ENCODE measurements around the gene ACBD3. TPM values are rescaled to one million over a fixed set of nuclear protein-coding genes. Genes with fewer than 3 reads are reported as not detected.

The ACBD3 gene
- total RNA-seq, 1 donor from 2014 or later: 31.5 TPM

DNA sequence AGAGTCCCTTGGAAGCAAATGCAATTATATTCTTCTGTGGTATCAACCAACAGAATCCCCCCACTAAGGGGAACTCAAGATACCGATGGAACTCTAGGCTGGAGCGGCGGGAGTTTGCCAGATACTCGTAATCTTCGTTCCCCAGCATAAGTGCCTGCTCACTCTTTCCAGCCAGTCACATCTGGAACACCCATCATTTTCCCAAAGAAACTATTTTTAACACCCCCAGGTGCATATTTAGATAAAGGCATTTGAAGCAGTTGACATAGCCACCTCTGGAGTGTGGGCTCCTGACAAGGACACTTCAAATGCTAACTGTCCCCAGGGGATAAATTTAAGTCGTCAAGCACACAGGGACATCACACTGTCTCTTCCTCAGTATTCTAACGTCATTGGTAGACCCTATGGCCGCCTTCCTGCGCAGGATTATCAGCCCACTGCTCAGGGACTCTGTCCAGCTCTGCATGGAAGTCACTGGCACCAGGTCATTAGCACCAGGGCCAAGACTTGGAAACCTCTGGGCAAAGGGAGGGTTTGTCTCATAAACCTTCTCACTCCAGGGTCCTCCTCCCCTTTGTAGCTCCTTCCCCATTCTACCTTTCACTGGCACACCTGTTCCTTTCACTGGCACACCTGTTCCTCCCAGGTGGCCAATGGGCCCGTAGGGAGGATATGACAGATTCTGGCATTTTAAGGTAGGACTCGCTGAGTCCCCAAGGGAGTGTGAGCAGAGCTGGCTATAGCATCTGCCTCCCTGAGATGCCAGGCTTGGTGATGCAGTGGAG lies 75.3 kb downstream of the ACBD3 start:
- Histone ChIP-seq H3K9me3 (no peaks in the 10 kb centered on the region), H3K27ac (peak overlapping the region; percentile 92 to 98), H3K4me1 (peaks cover 14 to 38% of the 10 kb centered on the region in 2 donors), H3K27me3 (no peaks in the 10 kb centered on the region), H3K4me3 (peak overlapping the region; percentile 56 to 72), H3K36me3 (no peaks in the 10 kb centered on the region)
- TF ChIP-seq, protein P1, sequence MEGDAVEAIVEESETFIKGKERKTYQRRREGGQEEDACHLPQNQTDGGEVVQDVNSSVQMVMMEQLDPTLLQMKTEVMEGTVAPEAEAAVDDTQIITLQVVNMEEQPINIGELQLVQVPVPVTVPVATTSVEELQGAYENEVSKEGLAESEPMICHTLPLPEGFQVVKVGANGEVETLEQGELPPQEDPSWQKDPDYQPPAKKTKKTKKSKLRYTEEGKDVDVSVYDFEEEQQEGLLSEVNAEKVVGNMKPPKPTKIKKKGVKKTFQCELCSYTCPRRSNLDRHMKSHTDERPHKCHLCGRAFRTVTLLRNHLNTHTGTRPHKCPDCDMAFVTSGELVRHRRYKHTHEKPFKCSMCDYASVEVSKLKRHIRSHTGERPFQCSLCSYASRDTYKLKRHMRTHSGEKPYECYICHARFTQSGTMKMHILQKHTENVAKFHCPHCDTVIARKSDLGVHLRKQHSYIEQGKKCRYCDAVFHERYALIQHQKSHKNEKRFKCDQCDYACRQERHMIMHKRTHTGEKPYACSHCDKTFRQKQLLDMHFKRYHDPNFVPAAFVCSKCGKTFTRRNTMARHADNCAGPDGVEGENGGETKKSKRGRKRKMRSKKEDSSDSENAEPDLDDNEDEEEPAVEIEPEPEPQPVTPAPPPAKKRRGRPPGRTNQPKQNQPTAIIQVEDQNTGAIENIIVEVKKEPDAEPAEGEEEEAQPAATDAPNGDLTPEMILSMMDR (IDR thresholded peaks at IDR 0.05): no peak
- no peak for DNase-seq (ENCODE audit: low spot score in 2 of 2)
- intact Hi-C loops (cut with DNase I): no loop called here

DNA sequence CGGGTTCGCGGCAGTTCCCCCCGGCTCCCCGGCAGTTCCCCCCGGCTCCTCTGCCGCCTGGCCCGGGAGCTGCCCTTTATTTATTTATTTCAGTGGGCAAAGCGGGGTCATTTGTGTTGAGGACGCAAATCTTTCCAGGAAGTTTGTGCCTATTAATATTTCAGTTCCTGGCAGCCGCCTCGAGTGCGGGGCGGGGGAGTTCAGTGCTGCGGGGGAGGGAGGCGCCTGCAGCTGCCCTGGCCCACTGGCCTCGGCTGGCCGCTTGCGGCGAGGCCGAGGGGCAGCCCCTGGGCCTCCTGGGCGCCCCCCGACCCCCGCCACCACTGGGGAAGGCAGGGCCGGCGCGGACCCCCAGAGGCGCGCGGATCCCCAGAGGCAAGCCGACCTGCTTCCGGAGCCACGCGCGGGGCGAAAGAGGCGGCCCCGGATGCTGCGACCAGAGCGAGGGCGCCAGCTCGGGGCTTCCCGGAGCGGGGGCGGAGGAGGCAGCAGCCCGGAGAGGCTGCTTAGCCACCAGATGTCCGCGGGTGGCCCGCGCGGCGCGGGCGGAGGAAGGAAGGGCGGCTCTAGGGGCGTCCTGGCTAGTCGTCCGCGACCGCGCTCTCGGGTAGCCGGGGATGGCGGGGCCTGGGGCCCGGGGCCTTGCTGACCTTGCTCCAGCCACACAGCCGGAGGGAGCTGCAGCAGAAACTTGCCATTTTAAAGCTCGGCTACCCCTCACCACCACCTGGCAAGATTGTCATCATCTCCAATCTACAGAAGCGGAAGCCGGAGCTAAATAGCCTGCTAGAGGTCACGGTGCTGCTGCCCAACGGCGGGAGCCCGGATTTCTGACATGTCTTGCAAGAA lies 76.1 kb downstream of the ACBD3 start:
- Histone ChIP-seq H3K9me3 (no peaks in the 10 kb centered on the region), H3K4me3 (peak overlapping the region; percentile 56 to 72), H3K36me3 (no peaks in the 10 kb centered on the region), H3K27ac (peak overlapping the region; percentile 92 to 98), H3K27me3 (no peaks in the 10 kb centered on the region), H3K4me1 (peaks cover 14 to 38% of the 10 kb centered on the region in 2 donors)
- intact Hi-C loops (cut with DNase I): loop anchor here (1.0 kb wide), 1 partner anchor 27 kb away; no protein-coding TSS in a partner anchor
- TF ChIP-seq, protein P1 (IDR thresholded peaks at IDR 0.05): no peak
- DNase-seq (ENCODE audit: low spot score in 2 of 2): peak in 1 of 2 donors; percentile 90

DNA sequence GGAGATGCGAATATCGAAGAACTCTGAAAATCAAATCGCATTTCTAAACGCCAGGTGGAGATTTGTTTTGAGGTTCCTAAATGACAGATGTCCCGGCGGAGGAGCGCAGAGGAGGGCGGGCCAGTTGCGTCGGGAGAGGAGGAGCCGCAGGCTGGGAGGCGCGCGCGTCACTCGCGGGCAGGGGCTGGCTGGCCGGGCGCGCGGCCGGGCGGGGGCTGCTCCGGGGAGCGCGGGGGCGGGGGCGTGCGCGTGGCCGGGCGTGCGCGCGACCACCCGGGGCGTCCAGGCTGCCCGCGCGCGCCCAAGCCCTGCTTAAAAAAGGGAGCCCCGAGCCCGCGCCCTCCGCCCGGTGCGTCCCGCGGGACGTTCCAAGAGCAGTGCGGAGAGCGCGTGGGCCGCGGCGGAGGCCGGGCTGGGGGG lies 76.7 kb downstream of the ACBD3 start:
- H3K36me3 ChIP-seq: no peaks in the 10 kb centered on the region
- H3K27ac ChIP-seq: peak overlapping the region; percentile 92 to 98
- intact Hi-C loops (cut with DNase I): loop anchor here (1.0 kb wide), 3 partner anchors 11 to 48 kb away; partner anchors contain the start of gene H3-3A
- H3K27me3 ChIP-seq: no peaks in the 10 kb centered on the region
- peaks cover 14 to 38% of the 10 kb centered on the region in 2 donors for H3K4me1 ChIP-seq
- H3K9me3 ChIP-seq: no peaks in the 10 kb centered on the region
- DNase-seq (ENCODE audit: low spot score in 2 of 2): peak; percentile 52 to 95
- peak overlapping the region; percentile 56 to 72 for H3K4me3 ChIP-seq
- TF ChIP-seq, protein P1 (IDR thresholded peaks at IDR 0.05): peak in 1 of 3 experiments; percentile 29

DNA sequence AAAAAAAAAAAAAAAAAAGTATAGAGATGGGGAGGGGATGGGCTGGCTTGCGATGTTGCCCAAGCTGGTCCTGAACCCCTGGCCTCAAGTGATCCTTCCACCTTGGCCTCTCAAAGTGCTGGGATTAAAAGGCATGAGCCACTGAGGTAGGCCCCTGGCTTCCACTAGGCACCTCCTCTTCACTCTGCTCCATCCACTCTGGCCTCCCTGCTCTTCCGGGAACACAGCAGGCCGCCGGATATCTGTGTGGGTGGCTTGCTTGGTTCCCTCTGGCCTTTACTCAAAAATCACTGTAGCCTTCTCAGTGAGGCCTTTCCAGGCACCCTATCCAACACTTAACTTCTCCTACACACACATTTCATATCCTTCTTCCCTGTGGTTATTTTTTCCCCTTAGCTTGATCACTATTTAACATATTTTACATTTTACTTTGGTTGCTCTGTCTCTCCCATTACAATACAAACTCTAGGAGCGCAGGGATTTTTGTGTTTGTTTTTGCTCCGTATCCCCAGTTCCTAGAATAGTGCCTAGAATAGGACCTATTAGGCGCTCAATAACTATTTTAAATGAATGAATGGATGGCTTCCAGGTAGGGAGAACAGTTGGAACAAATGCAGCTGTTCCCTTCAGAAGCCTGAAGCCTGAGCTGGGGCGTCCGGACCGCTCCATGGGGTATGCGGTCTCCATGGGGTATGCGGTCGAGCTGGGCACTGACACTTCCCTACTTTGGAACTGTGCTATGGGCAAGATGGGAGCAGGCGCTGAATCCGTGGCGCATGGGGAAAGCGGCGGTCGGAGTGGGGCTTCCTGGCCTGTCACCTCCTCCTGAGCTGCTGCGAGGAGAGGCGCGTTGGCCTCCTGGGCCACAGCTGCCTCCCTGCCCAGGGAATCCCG lies 77.4 kb downstream of the ACBD3 start:
- Histone ChIP-seq H3K27ac (peak overlapping the region; percentile 92 to 98), H3K4me1 (peaks cover 14 to 38% of the 10 kb centered on the region in 2 donors), H3K36me3 (no peaks in the 10 kb centered on the region), H3K9me3 (no peaks in the 10 kb centered on the region), H3K27me3 (no peaks in the 10 kb centered on the region), H3K4me3 (peak overlapping the region; percentile 56 to 72)
- intact Hi-C loops (cut with DNase I): loop anchor here (1.0 kb wide), 2 partner anchors 12 to 47 kb away; partner anchors contain the start of gene H3-3A
- DNase-seq (ENCODE audit: low spot score in 2 of 2): peak in 1 of 2 donors; percentile 74
- TF ChIP-seq, protein P1 (IDR thresholded peaks at IDR 0.05): no peak

Measured in ascending aorta (tissue), 2 donors.